ENCODE data around the gene CPED1.

Gene CPED1

DNA sequence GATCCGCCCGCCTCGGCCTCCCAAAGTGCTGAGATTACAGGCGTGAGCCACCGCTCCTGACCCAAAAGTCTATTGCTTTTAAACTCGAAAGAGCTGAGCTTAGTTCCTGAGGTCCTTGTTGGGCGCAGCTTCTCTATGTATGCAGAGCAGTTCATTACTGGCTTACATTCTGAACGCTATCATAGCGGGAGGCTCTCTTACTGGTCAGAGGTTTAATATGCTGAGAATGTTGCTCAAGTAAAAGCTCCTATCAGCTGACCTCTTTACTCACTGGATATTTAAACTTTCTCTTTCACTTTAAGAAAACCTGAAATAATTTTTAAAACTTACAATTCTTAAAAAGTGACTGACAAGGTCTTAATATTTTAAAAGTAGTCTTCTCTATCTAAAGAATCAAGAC is 179.5 kb downstream of the CPED1 start:
- H3K4me3 ChIP-seq (ENCODE audit: low read depth, low read length), result no peak overlapping the region
- TF ChIP-seq, protein P1, sequence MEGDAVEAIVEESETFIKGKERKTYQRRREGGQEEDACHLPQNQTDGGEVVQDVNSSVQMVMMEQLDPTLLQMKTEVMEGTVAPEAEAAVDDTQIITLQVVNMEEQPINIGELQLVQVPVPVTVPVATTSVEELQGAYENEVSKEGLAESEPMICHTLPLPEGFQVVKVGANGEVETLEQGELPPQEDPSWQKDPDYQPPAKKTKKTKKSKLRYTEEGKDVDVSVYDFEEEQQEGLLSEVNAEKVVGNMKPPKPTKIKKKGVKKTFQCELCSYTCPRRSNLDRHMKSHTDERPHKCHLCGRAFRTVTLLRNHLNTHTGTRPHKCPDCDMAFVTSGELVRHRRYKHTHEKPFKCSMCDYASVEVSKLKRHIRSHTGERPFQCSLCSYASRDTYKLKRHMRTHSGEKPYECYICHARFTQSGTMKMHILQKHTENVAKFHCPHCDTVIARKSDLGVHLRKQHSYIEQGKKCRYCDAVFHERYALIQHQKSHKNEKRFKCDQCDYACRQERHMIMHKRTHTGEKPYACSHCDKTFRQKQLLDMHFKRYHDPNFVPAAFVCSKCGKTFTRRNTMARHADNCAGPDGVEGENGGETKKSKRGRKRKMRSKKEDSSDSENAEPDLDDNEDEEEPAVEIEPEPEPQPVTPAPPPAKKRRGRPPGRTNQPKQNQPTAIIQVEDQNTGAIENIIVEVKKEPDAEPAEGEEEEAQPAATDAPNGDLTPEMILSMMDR (IDR thresholded peaks at IDR 0.05; ENCODE audit: low read depth, low read length, missing control alignments), result no peak
- in situ Hi-C loops (cut with HindIII; ENCODE audit: low pct_ligation_motif_present, low sequenced_read_pairs), result no loop called here
- H3K36me3 ChIP-seq (replicated peaks), result no peaks in the 10 kb centered on the region
- H3K27ac ChIP-seq, result no peak overlapping the region
- H3K27me3 ChIP-seq (replicated peaks), result no peaks in the 10 kb centered on the region
- peak; percentile 21 for DNase-seq

DNA sequence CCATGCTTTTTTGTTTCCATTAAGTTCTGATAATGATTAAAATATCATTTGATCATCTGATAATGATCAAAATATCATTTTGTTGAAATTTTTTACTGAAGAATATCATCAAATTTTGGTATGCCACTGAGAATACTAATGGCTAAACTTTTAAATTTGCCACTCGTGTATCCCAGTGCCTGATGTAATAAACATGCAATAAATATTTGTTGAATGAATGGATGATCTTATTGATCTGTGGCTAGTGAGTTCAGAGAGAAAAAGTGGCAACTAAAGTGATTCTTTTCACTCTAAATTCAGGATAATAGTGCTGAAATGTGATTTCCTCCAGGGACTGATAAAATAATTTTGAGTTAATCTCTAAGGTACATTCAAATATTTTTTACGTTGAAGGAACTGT is 181.0 kb downstream of the CPED1 start:
- Histone ChIP-seq H3K4me3 (ENCODE audit: low read depth, low read length) (no peak overlapping the region), H3K27me3 (replicated peaks) (no peaks in the 10 kb centered on the region), H3K36me3 (replicated peaks) (no peaks in the 10 kb centered on the region), H3K27ac (no peak overlapping the region)
- DNase-seq, result no peak
- in situ Hi-C loops (cut with HindIII; ENCODE audit: low pct_ligation_motif_present, low sequenced_read_pairs), result no loop called here
- TF ChIP-seq, protein P1 (IDR thresholded peaks at IDR 0.05; ENCODE audit: low read depth, low read length, missing control alignments), result no peak

DNA sequence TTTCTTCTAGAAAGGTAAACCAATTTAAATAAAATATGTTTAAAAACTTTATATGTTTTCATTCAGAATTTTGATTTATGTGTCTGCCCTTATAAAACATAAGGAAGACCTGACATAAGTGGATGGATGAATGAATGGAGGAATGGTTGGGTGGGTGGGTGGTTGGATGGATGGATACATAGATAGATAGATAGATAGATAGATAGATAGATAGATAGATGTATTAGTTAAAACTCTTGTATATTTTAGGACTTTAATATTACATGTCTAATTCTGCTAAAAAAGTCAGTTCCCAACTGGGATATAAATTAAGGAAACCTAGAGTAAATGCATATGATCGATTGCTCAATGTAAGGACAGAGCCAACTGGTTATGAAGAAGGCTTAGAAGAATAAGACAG is 184.0 kb downstream of the CPED1 start:
- Histone ChIP-seq H3K27ac (no peak overlapping the region), H3K36me3 (replicated peaks) (no peaks in the 10 kb centered on the region), H3K4me3 (ENCODE audit: low read depth, low read length) (no peak overlapping the region), H3K27me3 (replicated peaks) (no peaks in the 10 kb centered on the region)
- TF ChIP-seq, protein P1 (IDR thresholded peaks at IDR 0.05; ENCODE audit: low read depth, low read length, missing control alignments), result no peak
- no peak for DNase-seq
- in situ Hi-C loops (cut with HindIII; ENCODE audit: low pct_ligation_motif_present, low sequenced_read_pairs), result no loop called here

DNA sequence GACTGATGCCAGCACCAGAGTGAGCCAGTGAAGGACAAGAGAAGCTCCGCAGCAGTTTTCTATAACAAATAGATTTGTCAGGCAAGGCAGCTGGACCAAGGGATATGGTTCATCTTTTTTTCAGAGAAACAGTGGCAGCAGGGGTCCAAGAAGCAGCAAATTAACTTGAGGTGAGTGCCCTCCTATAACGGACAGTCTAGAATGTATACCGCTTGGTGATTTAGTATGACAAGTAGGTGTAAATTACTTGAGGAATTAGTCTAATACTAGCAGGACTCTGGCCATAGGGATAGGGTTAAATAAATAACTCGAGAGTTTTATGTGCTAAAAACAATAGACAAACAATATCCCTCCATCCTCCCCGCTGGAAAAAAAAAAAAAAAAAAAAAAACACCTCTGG is 187.3 kb downstream of the CPED1 start:
- in situ Hi-C loops (cut with HindIII; ENCODE audit: low pct_ligation_motif_present, low sequenced_read_pairs), result no loop called here
- H3K27me3 ChIP-seq (replicated peaks), result no peaks in the 10 kb centered on the region
- H3K27ac ChIP-seq, result no peak overlapping the region
- TF ChIP-seq, protein P1 (IDR thresholded peaks at IDR 0.05; ENCODE audit: low read depth, low read length, missing control alignments), result no peak
- no peak for DNase-seq
- no peak overlapping the region for H3K4me3 ChIP-seq (ENCODE audit: low read depth, low read length)
- H3K36me3 ChIP-seq (replicated peaks), result no peaks in the 10 kb centered on the region

DNA sequence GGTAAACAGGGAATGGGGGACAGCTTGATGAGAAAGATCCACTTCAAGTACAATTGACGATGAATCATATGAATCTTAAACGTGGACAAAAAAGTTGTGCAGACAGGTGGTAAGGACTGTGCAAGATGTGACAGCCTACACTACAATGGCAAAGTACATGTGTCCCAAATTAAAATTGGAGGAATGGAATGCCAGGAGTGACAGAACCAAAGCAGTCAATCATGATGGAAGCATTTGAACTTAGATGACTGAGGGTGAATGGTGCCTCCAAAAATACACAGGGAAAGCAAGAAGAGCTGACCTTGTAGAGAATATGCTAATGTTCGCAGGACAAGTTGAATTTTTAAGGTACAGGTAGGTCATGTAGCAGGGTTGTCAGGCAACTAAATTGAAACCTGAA is 189.9 kb downstream of the CPED1 start:
- TF ChIP-seq, protein P1 (IDR thresholded peaks at IDR 0.05; ENCODE audit: low read depth, low read length, missing control alignments), result no peak
- Histone ChIP-seq H3K4me3 (ENCODE audit: low read depth, low read length) (no peak overlapping the region), H3K27ac (no peak overlapping the region), H3K27me3 (replicated peaks) (no peaks in the 10 kb centered on the region), H3K36me3 (replicated peaks) (no peaks in the 10 kb centered on the region)
- DNase-seq, result no peak
- in situ Hi-C loops (cut with HindIII; ENCODE audit: low pct_ligation_motif_present, low sequenced_read_pairs), result no loop called here

DNA sequence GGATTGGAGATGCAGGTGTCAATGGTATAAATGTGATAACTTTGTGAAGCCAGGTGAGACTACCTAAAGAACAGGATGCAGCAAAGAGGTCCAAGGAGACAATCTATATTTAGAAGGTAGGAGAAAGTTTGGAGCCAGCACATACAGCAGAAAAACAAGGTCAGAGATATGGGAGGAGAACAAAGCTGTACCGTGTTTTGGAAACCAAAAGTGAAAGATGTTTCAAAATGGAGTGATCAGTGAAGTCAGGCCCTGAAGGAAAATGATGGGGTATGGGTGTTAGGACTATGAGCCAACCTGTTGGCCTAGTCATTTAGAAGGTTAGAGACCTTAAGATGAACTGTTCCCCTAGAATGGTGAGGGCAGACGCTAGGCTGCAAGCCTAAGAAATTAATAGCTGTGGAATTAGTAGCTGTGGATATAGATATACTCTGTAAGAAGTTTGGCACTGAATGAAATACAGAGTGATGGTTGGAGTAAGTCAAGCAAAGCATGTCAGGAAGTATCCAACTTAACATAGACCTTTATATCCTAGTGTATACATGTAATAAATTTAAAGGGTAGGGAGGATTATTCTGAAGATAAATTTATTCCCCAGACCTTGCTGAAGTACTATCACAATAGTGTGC is 190.5 kb downstream of the CPED1 start:
- no peak for DNase-seq
- Histone ChIP-seq H3K4me3 (ENCODE audit: low read depth, low read length) (no peak overlapping the region), H3K36me3 (replicated peaks) (no peaks in the 10 kb centered on the region), H3K27me3 (replicated peaks) (no peaks in the 10 kb centered on the region), H3K27ac (no peak overlapping the region)
- TF ChIP-seq, protein P1 (IDR thresholded peaks at IDR 0.05; ENCODE audit: low read depth, low read length, missing control alignments), result no peak
- in situ Hi-C loops (cut with HindIII; ENCODE audit: low pct_ligation_motif_present, low sequenced_read_pairs), result no loop called here
